Cardiac septum (tissue), 1 donor: ENCODE measurements around the gene ARID1B. TPM values are rescaled to one million over a fixed set of nuclear protein-coding genes. Genes with fewer than 3 reads are reported as not detected.
A peak's percentile ranks its signal among the peaks of the same experiment; 100 is the strongest.

Experiments
- DNase-seq: peaks from one replicate; pipeline ENCODE4 v3.0.0-alpha.2; 2020; ENCODE audit warnings: low spot score
- intact Hi-C: fragments of 100-400 bp; cut with DNase I; formaldehyde crosslinking; loops from one replicate; pipeline ENCODE4 v1.14.0; 2022
- long read RNA-seq: library from polyadenylated mRNA; unstranded; transcript quantifications from one replicate; pipeline ENCODE4 v2.0.0, GENCODE V29; 2021
- total RNA-seq: library from RNA; stranded (reverse); fragmentation: NEBNext Ultra II Directional; extraction: Animal tissue kit (Norgen Biotek cat#: 25700); gene quantifications from one replicate; pipeline ENCODE4 v1.2.1, GENCODE V29; 2021
- donor health status: DM: no; HTN: no; CAD: no.

Gene ARID1B
- 61.1 TPM for total RNA-seq
- long read RNA-seq, full-length matches to known transcripts = 27 of 61 reads
- long read RNA-seq, partial matches to known transcripts = 19 of 61 reads
- long read RNA-seq, other reads (novel, unspliced or antisense) = 15 of 61 reads

GRCh38 chr6:156776840-156777576 lies at the start of gene ARID1B:
ARID1B (plus strand) TSS chr6:156777378; CDS start chr6:156777681, 303 bp downstream.
- intact Hi-C loops = loop anchor here (5.0 to 10.0 kb wide), 2 partner anchors 55 to 212 kb away; no protein-coding TSS in a partner anchor
- peak; percentile 90 for DNase-seq

- DNase-seq = no peak
- intact Hi-C loops = no loop called here
Observed at GRCh38 chr6:156727715-156728385, 49.3 kb upstream of the ARID1B start.

GRCh38 chr6:156729248-156729647 lies 47.9 kb upstream of the ARID1B start:
- intact Hi-C loops = no loop called here
- DNase-seq = no peak

GRCh38 chr6:156731396-156731795 lies 45.8 kb upstream of the ARID1B start:
- DNase-seq = no peak
- intact Hi-C loops = no loop called here

GRCh38 chr6:156735751-156736150 lies 41.4 kb upstream of the ARID1B start:
- intact Hi-C loops = no loop called here
- DNase-seq = no peak

GRCh38 chr6:156740604-156741003 lies 36.6 kb upstream of the ARID1B start:
- intact Hi-C loops = no loop called here
- DNase-seq = no peak

- no peak for DNase-seq
- intact Hi-C loops = no loop called here
Observed at GRCh38 chr6:156741287-156742073, 35.7 kb upstream of the ARID1B start.

GRCh38 chr6:156747715-156748114 lies 29.5 kb upstream of the ARID1B start:
- intact Hi-C loops = no loop called here
- no peak for DNase-seq

- intact Hi-C loops = no loop called here
- DNase-seq = no peak
Observed at GRCh38 chr6:156748504-156748903, 28.7 kb upstream of the ARID1B start.

- no peak for DNase-seq
- intact Hi-C loops = no loop called here
Observed at GRCh38 chr6:156752666-156753301, 24.4 kb upstream of the ARID1B start.

- intact Hi-C loops = no loop called here
- no peak for DNase-seq
Observed at GRCh38 chr6:156756630-156757610, 20.3 kb upstream of the ARID1B start.

- intact Hi-C loops = no loop called here
- DNase-seq = no peak
Observed at GRCh38 chr6:156757849-156758248, 19.3 kb upstream of the ARID1B start.

GRCh38 chr6:156760377-156760776 lies 16.8 kb upstream of the ARID1B start:
- intact Hi-C loops = no loop called here
- DNase-seq = no peak

GRCh38 chr6:156762547-156762946 lies 14.6 kb upstream of the ARID1B start:
- DNase-seq = no peak
- intact Hi-C loops = no loop called here

- intact Hi-C loops = no loop called here
- no peak for DNase-seq
Observed at GRCh38 chr6:156765117-156765516, 12.1 kb upstream of the ARID1B start.

GRCh38 chr6:156767603-156768467 lies 9.3 kb upstream of the ARID1B start:
- no peak for DNase-seq
- intact Hi-C loops = no loop called here

- no peak for DNase-seq
- intact Hi-C loops = loop anchor here (10.0 kb wide), 1 partner anchor 206 kb away; no protein-coding TSS in a partner anchor
Observed at GRCh38 chr6:156771047-156771446, 6.1 kb upstream of the ARID1B start.
